OCI-LY7 (cell line): ENCODE data around the gene SSRP1.

Experiments used
- EZH2phosphoT487 ChIP-seq: fragments of 200-600 bp; sonication (generic); IDR thresholded peaks from 2 replicates; pipeline ENCODE4 v1.6.1; 2018; ENCODE audit warnings: low read depth, borderline replicate concordance, mild to moderate bottlenecking, mixed run types, antibody characterized with exemption, low read length, moderate library complexity, mixed read lengths
- TF ChIP-seq, protein P1 (sequence below): fragments of 200-600 bp; sonication (generic); conservative IDR thresholded peaks from 2 replicates; pipeline ENCODE4 v1.5.1; 2014; ENCODE audit warnings: mild to moderate bottlenecking, antibody characterized with exemption, low read length, moderate library complexity, mixed read lengths

GRCh38 chr11:57303990-57304579 lies 31.6 kb downstream of the SSRP1 start:
- TF ChIP-seq, protein P1, sequence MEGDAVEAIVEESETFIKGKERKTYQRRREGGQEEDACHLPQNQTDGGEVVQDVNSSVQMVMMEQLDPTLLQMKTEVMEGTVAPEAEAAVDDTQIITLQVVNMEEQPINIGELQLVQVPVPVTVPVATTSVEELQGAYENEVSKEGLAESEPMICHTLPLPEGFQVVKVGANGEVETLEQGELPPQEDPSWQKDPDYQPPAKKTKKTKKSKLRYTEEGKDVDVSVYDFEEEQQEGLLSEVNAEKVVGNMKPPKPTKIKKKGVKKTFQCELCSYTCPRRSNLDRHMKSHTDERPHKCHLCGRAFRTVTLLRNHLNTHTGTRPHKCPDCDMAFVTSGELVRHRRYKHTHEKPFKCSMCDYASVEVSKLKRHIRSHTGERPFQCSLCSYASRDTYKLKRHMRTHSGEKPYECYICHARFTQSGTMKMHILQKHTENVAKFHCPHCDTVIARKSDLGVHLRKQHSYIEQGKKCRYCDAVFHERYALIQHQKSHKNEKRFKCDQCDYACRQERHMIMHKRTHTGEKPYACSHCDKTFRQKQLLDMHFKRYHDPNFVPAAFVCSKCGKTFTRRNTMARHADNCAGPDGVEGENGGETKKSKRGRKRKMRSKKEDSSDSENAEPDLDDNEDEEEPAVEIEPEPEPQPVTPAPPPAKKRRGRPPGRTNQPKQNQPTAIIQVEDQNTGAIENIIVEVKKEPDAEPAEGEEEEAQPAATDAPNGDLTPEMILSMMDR = no peak
- no peak for TF ChIP-seq EZH2phosphoT487
